PC-9 (cell line): ENCODE results near the gene ACOX1. TPM values are rescaled to one million over a fixed set of nuclear protein-coding genes. Genes with fewer than 3 reads are reported as not detected.

Experiments
- BruUV-seq: library from RNA; stranded (reverse); fragments of 400-500 nt; replicated peaks from 2 replicates; lab custom pipeline; 2021; lab: Mats Ljungman, UMichigan
- CTCF ChIA-PET: fragments of 300-600 bp; sonication (Branson Sonifier 250); formaldehyde crosslinking; loops from one replicate; lab custom pipeline; 2022; ENCODE audit warnings: antibody characterized with exemption; lab: Charles Lee
- POLR2A ChIA-PET: fragments of 300-600 bp; sonication (Branson Sonifier 250); formaldehyde crosslinking; loops from one replicate; lab custom pipeline; 2022; ENCODE audit warnings: antibody characterized with exemption; ENCODE audit not compliant: unreplicated experiment; lab: Charles Lee
- DNase-seq, 2 experiments: peaks; one replicate each; pipeline versions ENCODE4 v3.0.0 to v3.0.0-alpha.2; 2015 to 2022; ENCODE audit warnings: mixed read lengths in 1 of 2
- H2AFZ ChIP-seq: fragments of 200-600 bp; sonication (generic); 2 replicates; pipeline ENCODE4 v1.8.1; 2017; ENCODE audit warnings: antibody characterized with exemption
- H3F3A ChIP-seq: fragments of 200-600 bp; sonication (generic); 2 replicates; pipeline ENCODE4 v1.8.1; 2017; ENCODE audit warnings: antibody characterized with exemption, mild to moderate bottlenecking, low read depth; ENCODE audit not compliant: insufficient read depth
- H3K27ac ChIP-seq: fragments of 200-600 bp; sonication (generic); 2 replicates; pipeline ENCODE4 v1.6.1; 2016; ENCODE audit warnings: mixed run types
- H3K27me3 ChIP-seq: fragments of 200-600 bp; sonication (generic); 2 replicates; pipeline ENCODE4 v1.6.1; 2016; ENCODE audit warnings: low read depth, mixed run types; ENCODE audit not compliant: insufficient read depth
- H3K36me3 ChIP-seq: fragments of 200-600 bp; sonication (generic); 2 replicates; pipeline ENCODE4 v1.6.1; 2016; ENCODE audit warnings: low read depth, mixed run types
- H3K4me1 ChIP-seq: fragments of 200-600 bp; sonication (generic); replicated peaks from 2 replicates; pipeline ENCODE4 v1.6.1; 2016; ENCODE audit warnings: mixed run types; ENCODE audit not compliant: insufficient read depth
- H3K4me2 ChIP-seq: fragments of 200-600 bp; sonication (generic); 2 replicates; pipeline ENCODE4 v1.6.1; 2017; ENCODE audit warnings: mixed run types
- H3K4me3 ChIP-seq: fragments of 200-600 bp; sonication (generic); 2 replicates; pipeline ENCODE4 v1.6.1; 2016; ENCODE audit warnings: mixed run types
- H3K79me2 ChIP-seq: fragments of 200-600 bp; sonication (generic); 2 replicates; pipeline ENCODE4 v1.6.1; 2017; ENCODE audit warnings: low read depth, mixed run types
- H3K9me2 ChIP-seq: fragments of 200-600 bp; sonication (generic); 2 replicates; pipeline ENCODE4 v1.8.1; 2017; ENCODE audit warnings: mild to moderate bottlenecking; ENCODE audit not compliant: insufficient read depth
- H3K9me3 ChIP-seq: fragments of 200-600 bp; sonication (generic); 2 replicates; pipeline ENCODE4 v1.8.1; 2016; ENCODE audit warnings: low read depth; ENCODE audit not compliant: insufficient read depth
- H4K20me1 ChIP-seq: fragments of 200-600 bp; sonication (generic); 2 replicates; pipeline ENCODE4 v1.8.1; 2017; ENCODE audit not compliant: insufficient read depth
- EZH2 ChIP-seq: fragments of 200-600 bp; sonication (generic); IDR thresholded peaks from 2 replicates; pipeline ENCODE4 v1.8.0; 2017; ENCODE audit warnings: antibody characterized with exemption, low read depth
- intact Hi-C: fragments of 100-400 bp; cut with micrococcal nuclease; formaldehyde crosslinking; loops from one replicate; pipeline ENCODE4 v1.10.0; 2022; ENCODE audit not compliant: unreplicated experiment
- total RNA-seq: library from RNA; stranded (reverse); gene quantifications from 2 replicates; pipeline ENCODE4 v1.2.3, GENCODE V29; 2021
- TF ChIP-seq, protein P1 (sequence below): fragments of 200-600 bp; sonication (generic); conservative IDR thresholded peaks from 2 replicates; pipeline ENCODE4 v1.6.1; 2017; ENCODE audit warnings: mixed run types, antibody characterized with exemption, mild to moderate bottlenecking, moderate library complexity

ACOX1 gene
- total RNA-seq, 1 experiment from 2014 or later: 35.5 TPM

- no peaks in the 10 kb centered on the region; the same call in 1 of the 2 replicates for H3K4me1 ChIP-seq
- H3K79me2 ChIP-seq: no peaks in the 10 kb centered on the region
- no peak overlapping the region for H3K4me3 ChIP-seq
- H3K9me2 ChIP-seq: no peaks in the 10 kb centered on the region
- no peaks in the 10 kb centered on the region for H3K36me3 ChIP-seq
- H3K9me3 ChIP-seq: no peaks in the 10 kb centered on the region
- intact Hi-C loops: loop anchor here (10.0 kb wide), 1 partner anchor 233 kb away; a partner anchor contains a TSS
- POLR2A ChIA-PET: no interaction called here
- no peak overlapping the region for H3K27ac ChIP-seq
- H4K20me1 ChIP-seq: no peaks in the 10 kb centered on the region
- H2AFZ ChIP-seq: no peak overlapping the region
- no peaks in the 10 kb centered on the region for H3K27me3 ChIP-seq
- CTCF ChIA-PET: no interaction called here
- TF ChIP-seq EZH2: no peak
- TF ChIP-seq, protein P1, sequence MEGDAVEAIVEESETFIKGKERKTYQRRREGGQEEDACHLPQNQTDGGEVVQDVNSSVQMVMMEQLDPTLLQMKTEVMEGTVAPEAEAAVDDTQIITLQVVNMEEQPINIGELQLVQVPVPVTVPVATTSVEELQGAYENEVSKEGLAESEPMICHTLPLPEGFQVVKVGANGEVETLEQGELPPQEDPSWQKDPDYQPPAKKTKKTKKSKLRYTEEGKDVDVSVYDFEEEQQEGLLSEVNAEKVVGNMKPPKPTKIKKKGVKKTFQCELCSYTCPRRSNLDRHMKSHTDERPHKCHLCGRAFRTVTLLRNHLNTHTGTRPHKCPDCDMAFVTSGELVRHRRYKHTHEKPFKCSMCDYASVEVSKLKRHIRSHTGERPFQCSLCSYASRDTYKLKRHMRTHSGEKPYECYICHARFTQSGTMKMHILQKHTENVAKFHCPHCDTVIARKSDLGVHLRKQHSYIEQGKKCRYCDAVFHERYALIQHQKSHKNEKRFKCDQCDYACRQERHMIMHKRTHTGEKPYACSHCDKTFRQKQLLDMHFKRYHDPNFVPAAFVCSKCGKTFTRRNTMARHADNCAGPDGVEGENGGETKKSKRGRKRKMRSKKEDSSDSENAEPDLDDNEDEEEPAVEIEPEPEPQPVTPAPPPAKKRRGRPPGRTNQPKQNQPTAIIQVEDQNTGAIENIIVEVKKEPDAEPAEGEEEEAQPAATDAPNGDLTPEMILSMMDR: no peak
- BruUV-seq: no TSS peak
- H3F3A ChIP-seq: peaks cover 14% of the 10 kb centered on the region; the same call in 1 of the 2 replicates
- DNase-seq: no peak
- no peak overlapping the region for H3K4me2 ChIP-seq
Measured at GRCh38 chr17:76007850-76008165, 28.8 kb upstream of the ACOX1 start.

DNA sequence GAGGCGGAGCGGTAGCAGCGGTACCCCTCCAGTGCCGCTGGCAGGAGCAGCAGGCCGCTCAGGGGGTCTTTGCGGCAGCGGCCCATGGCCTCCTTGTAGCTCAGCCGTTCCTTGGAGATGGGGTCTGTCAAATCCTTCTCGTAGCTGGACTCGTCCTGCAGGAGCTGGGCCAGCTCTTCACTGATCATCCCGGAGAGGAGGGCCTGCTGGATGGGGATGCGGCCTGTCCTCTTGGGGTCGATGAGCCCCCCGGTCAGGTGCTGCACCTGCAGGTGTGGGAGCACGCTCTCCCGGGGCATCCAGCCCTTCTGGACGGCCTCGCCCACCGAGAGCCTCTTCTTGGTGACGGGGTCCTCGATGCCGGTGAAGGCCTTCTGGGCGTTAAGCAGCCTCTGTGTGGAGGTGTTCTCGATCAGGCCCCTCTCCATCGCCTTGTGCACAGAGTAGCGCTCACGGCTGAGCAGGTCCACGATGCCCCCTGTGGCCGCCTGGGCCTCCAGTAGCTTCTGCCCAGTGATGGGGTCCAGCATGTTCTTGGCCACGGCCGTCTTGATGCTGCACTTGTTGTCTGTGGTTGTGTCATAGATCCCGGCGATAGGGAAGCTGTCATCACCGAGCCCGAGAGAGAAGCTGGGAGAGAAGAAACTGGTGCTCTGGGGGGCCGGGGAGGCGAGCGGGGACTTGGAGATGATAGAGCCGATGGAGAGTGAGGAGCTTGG, 28.3 kb upstream of the ACOX1 start:
- intact Hi-C loops: loop anchor here (10.0 kb wide), 1 partner anchor 232 kb away; a partner anchor contains a TSS
- Histone ChIP-seq H3F3A (peaks cover 19% of the 10 kb centered on the region), H2AFZ (no peak overlapping the region), H3K9me3 (no peaks in the 10 kb centered on the region), H3K4me2 (no peak overlapping the region), H3K27me3 (no peaks in the 10 kb centered on the region), H3K36me3 (no peaks in the 10 kb centered on the region), H3K4me1 (no peaks in the 10 kb centered on the region; the same call in 1 of the 2 replicates), H3K4me3 (no peak overlapping the region), H3K27ac (no peak overlapping the region), H3K79me2 (no peaks in the 10 kb centered on the region), H4K20me1 (no peaks in the 10 kb centered on the region), H3K9me2 (no peaks in the 10 kb centered on the region)
- BruUV-seq: TSS peak; percentile 9
- DNase-seq: no peak
- ChIA-PET POLR2A (interaction anchor here (0.6 kb wide), 1 partner anchor 244 kb away, joined by 5 read pairs; no protein-coding TSS in a partner anchor), CTCF (no interaction called here)
- TF ChIP-seq EZH2: no peak
- TF ChIP-seq, protein P1: no peak

GRCh38 chr17:76005263-76006149, 26.5 kb upstream of the ACOX1 start:
- POLR2A ChIA-PET: interaction anchor here (0.5 kb wide), 2 partner anchors 51 to 283 kb away, joined by 6 to 18 read pairs; no protein-coding TSS in a partner anchor
- intact Hi-C loops: loop anchor here (1.0 to 10.0 kb wide), 2 partner anchors 100 to 231 kb away; a partner anchor contains a TSS
- no peaks in the 10 kb centered on the region for H3K27me3 ChIP-seq
- H3K27ac ChIP-seq: no peak overlapping the region
- peak; percentile 55 to 82 for DNase-seq
- H2AFZ ChIP-seq: no peak overlapping the region
- H3K9me3 ChIP-seq: no peaks in the 10 kb centered on the region
- no peaks in the 10 kb centered on the region for H4K20me1 ChIP-seq
- BruUV-seq: no TSS peak
- no peaks in the 10 kb centered on the region for H3K79me2 ChIP-seq
- TF ChIP-seq, protein P1: peak; percentile 93
- TF ChIP-seq EZH2: no peak
- H3K36me3 ChIP-seq: no peaks in the 10 kb centered on the region
- H3K4me3 ChIP-seq: no peak overlapping the region
- H3F3A ChIP-seq: peaks cover 22% of the 10 kb centered on the region
- CTCF ChIA-PET: interaction anchor here (0.5 to 1.1 kb wide), 7 partner anchors 20 to 284 kb away, joined by 3 to 21 read pairs (median 6); partner anchors contain the start of gene MRPL38
- H3K9me2 ChIP-seq: no peaks in the 10 kb centered on the region
- no peaks in the 10 kb centered on the region; the same call in 1 of the 2 replicates for H3K4me1 ChIP-seq
- H3K4me2 ChIP-seq: no peak overlapping the region
